Stimulated activated naive CD4-positive, alpha-beta T cell (primary cell): ENCODE data around the gene KDM4C.
A peak's percentile ranks its signal among the peaks of the same experiment; 100 is the strongest.
"Not testable (repeated sequence)": the region's sequence is repeated elsewhere in the genome, so short reads cannot be mapped to it uniquely, and the experiment has no call there.

Experiments
- DNase-seq, 6 experiments: peaks; one replicate each; lab custom pipeline; 2025; lab: John Stamatoyannopoulos, UW

KDM4C gene

GRCh38 chr9:6757456-6758247, at the start of gene KDM4C:
KDM4C (plus strand) TSS chr9:6757973; CDS start chr9:6792989, 35,016 bp downstream.
- DNase-seq, result peak; percentile 88 to 98 (median 94)

GRCh38 chr9:6708732-6709131, 49.0 kb upstream of the KDM4C start:
- no peak for DNase-seq

- no peak for DNase-seq
These were observed 46.4 kb upstream of the KDM4C start for GRCh38 chr9:6711403-6711802.

- DNase-seq, result no peak
These were observed 45.7 kb upstream of the KDM4C start for GRCh38 chr9:6712041-6712440.

GRCh38 chr9:6714176-6714575, 43.6 kb upstream of the KDM4C start:
- no peak for DNase-seq

GRCh38 chr9:6715153-6715754, 42.5 kb upstream of the KDM4C start:
- DNase-seq, result not testable (repeated sequence)

GRCh38 chr9:6715755-6716643, 41.8 kb upstream of the KDM4C start:
- DNase-seq, result peak; percentile 31 to 64 (median 50)

GRCh38 chr9:6716766-6717165, 41.0 kb upstream of the KDM4C start:
- no peak for DNase-seq

GRCh38 chr9:6723881-6724420, 33.8 kb upstream of the KDM4C start:
- no peak for DNase-seq

- no peak for DNase-seq
These were observed 24.5 kb upstream of the KDM4C start for GRCh38 chr9:6733257-6733656.

- DNase-seq, result no peak
These were observed 23.9 kb upstream of the KDM4C start for GRCh38 chr9:6733831-6734230.

GRCh38 chr9:6735422-6735821, 22.4 kb upstream of the KDM4C start:
- DNase-seq, result no peak

GRCh38 chr9:6739218-6739617, 18.6 kb upstream of the KDM4C start:
- DNase-seq, result no peak

- DNase-seq, result not testable (repeated sequence)
These were observed 8.9 kb upstream of the KDM4C start for GRCh38 chr9:6748861-6749260.

- DNase-seq, result not testable (repeated sequence)
These were observed 2.9 kb upstream of the KDM4C start for GRCh38 chr9:6754861-6755260.

GRCh38 chr9:6757132-6757455, 679 bp upstream of the KDM4C start:
- peak in 5 of 6 experiments; percentile 67 to 95 (median 86) for DNase-seq

- no peak for DNase-seq
These were observed 400 bp downstream of the KDM4C start for GRCh38 chr9:6758248-6758497.

- peak; percentile 47 to 81 (median 58) for DNase-seq
These were observed 868 bp downstream of the KDM4C start for GRCh38 chr9:6758498-6759184.

GRCh38 chr9:6759185-6759977, 1.6 kb downstream of the KDM4C start:
- DNase-seq, result peak in 3 of 6 experiments; percentile 3 to 22 (median 14)

GRCh38 chr9:6761306-6761705, 3.5 kb downstream of the KDM4C start:
- no peak for DNase-seq

- DNase-seq, result no peak
These were observed 5.5 kb downstream of the KDM4C start for GRCh38 chr9:6763244-6763643.
